ENCODE results near the gene IER2.
A peak's percentile ranks its signal among the peaks of the same experiment; 100 is the strongest.
"Not testable (repeated sequence)": the region's sequence is repeated elsewhere in the genome, so short reads cannot be mapped to it uniquely, and the experiment has no call there.

Gene IER2

DNA sequence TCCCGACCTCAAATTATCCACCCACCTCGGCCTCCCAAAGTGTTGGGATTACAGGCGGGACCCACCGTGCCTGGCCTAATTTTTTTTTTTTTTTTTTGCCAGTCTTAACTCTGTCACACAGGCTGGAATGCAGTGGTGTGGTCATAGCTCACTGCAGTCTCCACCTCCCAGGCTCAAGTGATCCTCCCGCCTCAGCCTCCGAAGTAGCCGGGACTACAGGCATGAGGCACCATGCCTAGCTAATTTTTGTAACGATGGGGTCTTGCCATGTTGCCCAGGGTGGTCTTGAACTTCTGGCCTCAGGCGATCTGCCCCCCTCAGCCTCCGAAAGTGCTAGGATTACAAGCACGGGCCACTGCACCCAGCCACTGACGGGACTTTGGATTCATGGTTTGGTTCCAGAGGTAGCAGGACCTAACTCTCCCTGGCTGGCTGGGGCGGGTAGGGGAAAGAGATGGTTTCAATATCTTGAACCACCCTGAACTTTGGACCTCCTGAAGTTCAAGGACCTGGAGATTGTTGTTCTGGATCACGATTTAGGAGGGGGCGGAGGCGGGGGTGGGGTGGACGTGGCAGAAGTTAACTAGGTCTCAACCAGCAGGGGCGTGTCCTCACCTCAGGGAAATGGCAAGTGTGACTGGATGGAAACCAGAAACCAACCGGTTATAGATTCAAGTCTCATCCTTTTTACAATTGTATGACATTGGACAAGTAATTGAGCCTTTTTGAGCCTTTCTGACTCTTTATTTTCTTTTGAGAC lies 40.8 kb downstream of the IER2 start:
- no peak for DNase-seq (ENCODE audit: low read depth in 2 of 2, low spot score in 1 of 2)

DNA sequence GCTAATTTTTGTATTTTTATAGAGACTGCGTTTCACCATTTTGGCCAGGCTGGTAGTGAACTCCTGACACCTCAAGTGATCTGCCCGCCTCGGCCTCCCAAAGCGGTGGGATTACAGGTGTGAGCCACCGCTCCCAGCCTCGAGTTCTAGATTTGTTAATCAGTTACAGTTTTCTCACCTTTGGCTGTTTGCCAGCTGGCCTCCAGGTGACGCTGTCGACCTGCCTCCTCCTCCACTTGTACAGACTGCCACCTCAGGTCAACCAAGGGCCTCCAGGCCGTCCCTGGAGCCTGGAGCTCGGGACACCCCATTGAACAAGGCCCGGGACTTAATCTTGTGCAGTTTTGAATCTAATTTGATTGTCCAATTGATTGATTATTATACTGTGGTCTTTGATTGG lies 45.5 kb downstream of the IER2 start:
- DNase-seq (ENCODE audit: low read depth in 2 of 2, low spot score in 1 of 2) = peak in 1 of 2 donors; percentile 15

DNA sequence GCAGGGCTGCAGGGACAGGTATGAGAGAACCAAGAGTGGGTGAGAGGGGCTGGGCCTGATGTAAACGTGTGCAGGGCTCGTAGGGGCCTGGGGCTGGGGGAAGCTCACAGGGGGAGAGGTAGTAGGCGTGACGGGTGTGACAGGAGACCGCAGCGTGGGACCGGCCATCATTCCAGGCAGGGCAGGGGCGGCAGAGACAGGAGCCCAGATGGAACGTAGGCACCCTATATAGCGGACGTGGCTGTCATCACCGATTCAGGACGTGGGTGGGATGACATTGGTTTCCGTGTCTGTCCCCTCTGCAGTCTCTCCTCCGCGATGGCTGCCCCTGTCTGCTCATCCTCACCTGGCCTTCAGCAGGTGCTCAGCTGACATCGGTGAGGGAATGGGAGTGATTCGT lies 48.4 kb downstream of the IER2 start:
- DNase-seq (ENCODE audit: low read depth in 2 of 2, low spot score in 1 of 2) = no peak

DNA sequence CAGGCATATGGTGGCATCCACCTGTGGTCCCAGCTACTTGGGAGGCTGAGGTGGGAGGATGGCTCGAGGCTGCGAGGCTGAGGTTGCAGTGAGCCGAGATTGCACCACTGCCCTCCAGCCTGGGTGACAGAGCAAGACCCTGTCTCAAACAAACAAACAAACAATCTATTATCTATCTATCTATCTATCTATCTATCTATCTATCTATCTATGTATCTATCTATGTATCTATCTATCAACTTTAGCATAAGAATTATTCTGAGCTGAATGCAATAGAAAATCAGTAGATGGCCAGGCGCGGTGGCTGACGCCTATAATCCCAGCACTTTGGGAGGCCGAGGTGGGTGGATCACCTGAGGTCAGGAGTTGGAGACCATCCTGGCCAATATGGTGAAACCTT lies 51.9 kb downstream of the IER2 start:
- DNase-seq (ENCODE audit: low read depth in 2 of 2, low spot score in 1 of 2) = not testable (repeated sequence)

All from stimulated activated CD8-positive, alpha-beta memory T cell treated with anti-CD3 and anti-CD28 coated beads, Interleukin-4, amount 100 ng/mL, for 4 hours (primary cell).